ENCODE results near the gene MCRIP1. TPM values are rescaled to one million over a fixed set of nuclear protein-coding genes. Genes with fewer than 3 reads are reported as not detected.

MCRIP1 gene
- polyA plus RNA-seq, 1 donor: 60.9 TPM

GRCh38 chr17:81810892-81811704 is 22.0 kb downstream of the MCRIP1 start:
- DNase-seq: no peak
- peaks cover 39% of the 10 kb centered on the region for H3K27me3 ChIP-seq (ENCODE audit: control insufficient read depth, insufficient read depth, low read length)
- no peaks in the 10 kb centered on the region for H3K36me3 ChIP-seq (ENCODE audit: control insufficient read depth, insufficient read depth, low read length)
- H3K4me3 ChIP-seq (ENCODE audit: low read length): no peak overlapping the region
- H3K9me3 ChIP-seq (ENCODE audit: control insufficient read depth, low read depth, low read length): no peaks in the 10 kb centered on the region
- no peak overlapping the region for H3K27ac ChIP-seq (ENCODE audit: low read length)
- no CpG with 5 or more reads among the region's 42 CpGs for WGBS (ENCODE audit: insufficient coverage, low lambda C conversion rate)
- H3K4me1 ChIP-seq (ENCODE audit: control insufficient read depth, insufficient read depth, low read length): peaks cover 14% of the 10 kb centered on the region

GRCh38 chr17:81810476-81810875 is 22.6 kb downstream of the MCRIP1 start:
- no peaks in the 10 kb centered on the region for H3K9me3 ChIP-seq (ENCODE audit: control insufficient read depth, low read depth, low read length)
- H3K4me3 ChIP-seq (ENCODE audit: low read length): no peak overlapping the region
- 100% methylated on average over 1 of the region's 8 CpGs for WGBS (ENCODE audit: insufficient coverage, low lambda C conversion rate)
- peaks cover 45% of the 10 kb centered on the region for H3K27me3 ChIP-seq (ENCODE audit: control insufficient read depth, insufficient read depth, low read length)
- no peak overlapping the region for H3K27ac ChIP-seq (ENCODE audit: low read length)
- H3K36me3 ChIP-seq (ENCODE audit: control insufficient read depth, insufficient read depth, low read length): no peaks in the 10 kb centered on the region
- H3K4me1 ChIP-seq (ENCODE audit: control insufficient read depth, insufficient read depth, low read length): peaks cover 9% of the 10 kb centered on the region
- no peak for DNase-seq

DNA sequence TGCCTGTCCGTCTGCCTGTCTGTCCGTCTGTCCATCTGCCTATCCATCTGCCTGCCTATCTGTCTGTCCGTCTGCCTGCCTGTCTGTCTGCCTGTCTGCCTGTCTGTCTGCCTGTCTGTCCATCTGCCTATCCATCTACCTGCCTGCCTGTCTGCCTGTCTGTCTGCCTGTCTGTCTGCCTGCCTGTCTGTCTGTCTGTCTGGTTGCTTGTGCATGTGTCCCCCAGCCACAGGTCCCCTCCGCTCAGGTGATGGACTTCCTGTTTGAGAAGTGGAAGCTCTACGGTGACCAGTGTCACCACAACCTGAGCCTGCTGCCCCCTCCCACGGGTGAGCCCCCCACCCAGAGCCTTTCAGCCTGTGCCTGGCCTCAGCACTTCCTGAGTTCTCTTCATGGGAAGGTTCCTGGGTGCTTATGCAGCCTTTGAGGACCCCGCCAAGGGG is 23.5 kb downstream of the MCRIP1 start:
- no peak for DNase-seq
- Histone ChIP-seq H3K36me3 (ENCODE audit: control insufficient read depth, insufficient read depth, low read length) (no peaks in the 10 kb centered on the region), H3K9me3 (ENCODE audit: control insufficient read depth, low read depth, low read length) (peaks cover 3% of the 10 kb centered on the region), H3K27me3 (ENCODE audit: control insufficient read depth, insufficient read depth, low read length) (peaks cover 54% of the 10 kb centered on the region), H3K4me1 (ENCODE audit: control insufficient read depth, insufficient read depth, low read length) (peaks cover 5% of the 10 kb centered on the region), H3K4me3 (ENCODE audit: low read length) (no peak overlapping the region), H3K27ac (ENCODE audit: low read length) (no peak overlapping the region)
- no CpG with 5 or more reads among the region's 7 CpGs for WGBS (ENCODE audit: insufficient coverage, low lambda C conversion rate)

DNA sequence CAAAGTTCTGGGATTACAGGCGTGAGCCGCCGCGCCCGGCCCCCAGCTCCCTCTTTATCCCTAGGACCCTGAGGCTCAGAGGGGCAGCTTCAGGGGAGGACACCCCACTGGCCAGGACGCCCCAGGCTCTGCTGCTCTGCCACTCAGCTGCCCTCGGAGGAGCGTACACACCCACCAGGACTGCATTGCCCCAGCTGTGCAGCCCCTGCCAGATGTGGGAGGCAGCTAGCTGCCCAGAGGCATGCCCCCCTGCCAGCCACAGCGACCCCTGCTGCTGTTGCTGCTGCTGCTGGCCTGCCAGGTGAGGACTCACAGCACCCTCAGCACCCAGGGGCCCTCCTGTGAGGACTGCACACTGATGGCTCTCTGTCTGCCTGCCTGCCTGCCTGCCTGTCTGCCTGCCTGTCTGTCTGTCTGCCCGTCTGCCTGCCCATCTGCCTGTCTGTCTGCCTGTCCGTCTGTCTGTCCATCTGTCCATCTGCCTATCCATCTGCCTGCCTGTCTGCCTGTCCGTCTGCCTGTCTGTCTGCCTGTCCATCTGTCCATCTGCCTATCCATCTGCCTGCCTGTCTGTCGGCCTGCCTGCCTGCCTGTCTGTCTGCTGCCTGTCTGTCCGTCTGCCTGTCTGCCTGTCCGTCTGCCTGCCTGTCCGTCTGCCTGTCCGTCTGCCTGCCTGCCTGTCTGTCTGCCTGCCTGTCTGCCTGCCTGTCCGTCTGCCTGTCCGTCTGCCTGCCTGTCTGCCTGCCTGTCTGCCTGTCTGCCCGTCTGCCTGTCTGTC is 24.1 kb downstream of the MCRIP1 start:
- Histone ChIP-seq H3K4me1 (ENCODE audit: control insufficient read depth, insufficient read depth, low read length) (peaks cover 5% of the 10 kb centered on the region), H3K36me3 (ENCODE audit: control insufficient read depth, insufficient read depth, low read length) (no peaks in the 10 kb centered on the region), H3K4me3 (ENCODE audit: low read length) (no peak overlapping the region), H3K27me3 (ENCODE audit: control insufficient read depth, insufficient read depth, low read length) (peaks cover 59% of the 10 kb centered on the region), H3K27ac (ENCODE audit: low read length) (no peak overlapping the region), H3K9me3 (ENCODE audit: control insufficient read depth, low read depth, low read length) (peaks cover 3% of the 10 kb centered on the region)
- DNase-seq: no peak
- no CpG with 5 or more reads among the region's 20 CpGs for WGBS (ENCODE audit: insufficient coverage, low lambda C conversion rate)

DNA sequence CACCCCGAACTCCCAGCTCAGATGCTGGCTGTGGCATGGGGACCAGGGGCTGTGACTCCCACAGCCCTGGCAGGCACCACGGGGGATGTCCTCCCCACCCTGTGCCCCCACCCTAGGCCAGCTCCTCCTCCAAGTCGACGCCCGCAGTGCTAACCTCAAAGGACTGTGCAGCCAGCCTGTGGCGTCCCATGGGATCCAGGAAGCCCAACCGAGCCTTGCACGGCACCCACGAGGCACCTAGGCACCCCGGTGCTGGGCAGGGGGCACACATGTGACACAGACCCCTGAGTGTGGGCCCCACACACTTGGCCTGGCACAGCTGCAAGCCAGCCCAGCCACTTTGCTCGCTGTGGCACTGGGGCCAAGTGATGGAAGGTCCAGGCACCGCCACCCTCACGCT is 25.3 kb downstream of the MCRIP1 start:
- WGBS (ENCODE audit: insufficient coverage, low lambda C conversion rate): no CpG with 5 or more reads among the region's 13 CpGs
- Histone ChIP-seq H3K9me3 (ENCODE audit: control insufficient read depth, low read depth, low read length) (peaks cover 9% of the 10 kb centered on the region), H3K36me3 (ENCODE audit: control insufficient read depth, insufficient read depth, low read length) (no peaks in the 10 kb centered on the region), H3K27ac (ENCODE audit: low read length) (no peak overlapping the region), H3K4me3 (ENCODE audit: low read length) (no peak overlapping the region), H3K27me3 (ENCODE audit: control insufficient read depth, insufficient read depth, low read length) (peaks cover 69% of the 10 kb centered on the region), H3K4me1 (ENCODE audit: control insufficient read depth, insufficient read depth, low read length) (peaks cover 5% of the 10 kb centered on the region)
- DNase-seq: no peak

- Histone ChIP-seq H3K9me3 (ENCODE audit: control insufficient read depth, low read depth, low read length) (peaks cover 10% of the 10 kb centered on the region), H3K4me3 (ENCODE audit: low read length) (no peak overlapping the region), H3K27ac (ENCODE audit: low read length) (no peak overlapping the region), H3K36me3 (ENCODE audit: control insufficient read depth, insufficient read depth, low read length) (no peaks in the 10 kb centered on the region), H3K4me1 (ENCODE audit: control insufficient read depth, insufficient read depth, low read length) (peaks cover 5% of the 10 kb centered on the region), H3K27me3 (ENCODE audit: control insufficient read depth, insufficient read depth, low read length) (peaks cover 74% of the 10 kb centered on the region)
- no CpG with 5 or more reads among the region's 18 CpGs for WGBS (ENCODE audit: insufficient coverage, low lambda C conversion rate)
- DNase-seq: no peak
These were observed 25.8 kb downstream of the MCRIP1 start for GRCh38 chr17:81807210-81807719.

GRCh38 chr17:81806461-81807209 is 26.5 kb downstream of the MCRIP1 start:
- Histone ChIP-seq H3K27ac (ENCODE audit: low read length) (no peak overlapping the region), H3K4me1 (ENCODE audit: control insufficient read depth, insufficient read depth, low read length) (peaks cover 5% of the 10 kb centered on the region), H3K4me3 (ENCODE audit: low read length) (no peak overlapping the region), H3K36me3 (ENCODE audit: control insufficient read depth, insufficient read depth, low read length) (no peaks in the 10 kb centered on the region), H3K27me3 (ENCODE audit: control insufficient read depth, insufficient read depth, low read length) (peaks cover 81% of the 10 kb centered on the region), H3K9me3 (ENCODE audit: control insufficient read depth, low read depth, low read length) (peaks cover 10% of the 10 kb centered on the region)
- WGBS (ENCODE audit: insufficient coverage, low lambda C conversion rate): no CpG with 5 or more reads among the region's 23 CpGs
- DNase-seq: no peak

DNA sequence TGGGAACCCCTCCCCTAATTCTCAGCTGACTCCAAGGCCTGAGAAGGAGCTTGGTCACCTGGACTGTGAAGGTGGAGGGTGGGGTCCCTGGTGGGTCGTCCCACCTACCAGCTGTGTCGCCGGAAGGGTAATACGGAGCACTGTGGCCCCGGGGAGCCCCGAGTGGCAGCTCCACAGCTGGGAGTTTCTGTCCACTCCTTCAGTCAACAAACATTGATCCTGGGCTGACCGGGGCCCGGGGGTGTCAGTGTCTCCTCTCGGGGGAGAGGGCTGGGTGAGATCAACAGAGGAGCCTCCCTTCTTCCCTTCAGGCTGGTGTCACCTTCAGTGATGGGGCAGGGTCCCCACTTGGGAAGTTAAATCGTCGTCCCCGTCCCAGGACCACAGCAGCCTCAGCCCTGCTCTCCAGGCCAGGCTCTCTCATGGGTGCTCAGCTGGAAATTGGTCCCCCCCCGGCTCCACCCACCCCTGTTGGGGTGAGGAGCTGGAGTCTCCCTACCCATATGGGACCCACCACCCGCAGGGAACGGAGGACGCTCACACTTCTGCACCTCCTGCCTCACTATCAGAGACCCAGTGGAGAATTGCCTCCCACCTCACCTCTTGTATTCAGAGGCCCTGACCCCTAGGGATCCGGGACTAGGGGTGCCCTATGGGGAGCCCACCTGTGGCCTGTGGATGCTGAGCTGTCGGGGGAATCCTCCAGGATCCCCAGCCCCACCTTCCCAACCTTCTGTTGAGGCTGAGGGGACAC is 27.2 kb downstream of the MCRIP1 start:
- no peaks in the 10 kb centered on the region for H3K36me3 ChIP-seq (ENCODE audit: control insufficient read depth, insufficient read depth, low read length)
- H3K4me3 ChIP-seq (ENCODE audit: low read length): no peak overlapping the region
- peaks cover 10% of the 10 kb centered on the region for H3K9me3 ChIP-seq (ENCODE audit: control insufficient read depth, low read depth, low read length)
- no CpG with 5 or more reads among the region's 18 CpGs for WGBS (ENCODE audit: insufficient coverage, low lambda C conversion rate)
- no peak for DNase-seq
- H3K4me1 ChIP-seq (ENCODE audit: control insufficient read depth, insufficient read depth, low read length): peaks cover 5% of the 10 kb centered on the region
- H3K27ac ChIP-seq (ENCODE audit: low read length): no peak overlapping the region
- peaks cover 88% of the 10 kb centered on the region for H3K27me3 ChIP-seq (ENCODE audit: control insufficient read depth, insufficient read depth, low read length)

DNA sequence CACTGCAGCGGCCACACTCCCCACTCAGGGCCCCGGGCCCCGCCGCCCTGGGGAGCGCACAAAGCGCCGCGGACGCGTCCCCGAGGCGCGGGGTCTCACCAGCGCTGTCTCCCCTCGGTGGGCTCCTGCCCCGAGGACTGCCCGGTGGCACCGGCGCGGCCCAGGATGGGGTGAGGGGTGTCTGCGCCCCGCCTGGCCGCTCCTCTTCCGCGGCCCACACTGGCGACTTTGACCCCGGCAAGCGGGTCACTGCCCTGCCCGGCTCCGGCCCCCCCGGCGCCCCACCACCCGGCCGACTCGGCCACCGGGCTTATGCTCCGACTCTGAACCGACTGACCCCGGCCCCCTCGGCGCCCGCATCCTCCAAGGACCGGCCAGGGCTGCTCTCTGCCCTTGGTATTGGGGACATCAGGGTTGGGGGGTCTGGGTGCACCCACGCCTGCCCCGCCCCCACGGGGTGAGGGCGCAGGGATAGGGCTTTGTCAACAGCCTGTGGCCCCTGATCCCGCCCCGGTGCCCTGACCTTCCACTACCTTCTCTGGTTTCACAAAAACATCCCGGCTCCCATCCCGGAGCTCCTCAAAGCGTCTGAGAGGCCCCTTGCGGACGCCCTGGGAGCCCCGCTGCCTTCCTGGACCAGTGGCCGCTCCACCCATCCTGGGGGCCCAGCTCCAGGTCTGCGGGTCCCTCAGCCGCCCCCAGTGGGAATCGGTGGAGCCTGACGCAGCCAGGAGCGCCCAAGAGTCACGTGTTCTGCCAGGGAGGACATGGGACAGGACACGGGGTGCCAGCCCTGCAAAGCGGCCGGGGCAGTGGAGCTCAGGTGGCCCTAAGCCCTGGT is 28.3 kb downstream of the MCRIP1 start:
- no peaks in the 10 kb centered on the region for H3K36me3 ChIP-seq (ENCODE audit: control insufficient read depth, insufficient read depth, low read length)
- peaks cover 5% of the 10 kb centered on the region for H3K4me1 ChIP-seq (ENCODE audit: control insufficient read depth, insufficient read depth, low read length)
- peaks cover 17% of the 10 kb centered on the region for H3K9me3 ChIP-seq (ENCODE audit: control insufficient read depth, low read depth, low read length)
- no CpG with 5 or more reads among the region's 65 CpGs for WGBS (ENCODE audit: insufficient coverage, low lambda C conversion rate)
- H3K27ac ChIP-seq (ENCODE audit: low read length): no peak overlapping the region
- H3K27me3 ChIP-seq (ENCODE audit: control insufficient read depth, insufficient read depth, low read length): peaks cover 93% of the 10 kb centered on the region
- no peak for DNase-seq
- no peak overlapping the region for H3K4me3 ChIP-seq (ENCODE audit: low read length)

Measured in large intestine (tissue), 3 donors.